Kidney (tissue), 14 donors: ENCODE data around the gene CCNC. TPM values are rescaled to one million over a fixed set of nuclear protein-coding genes. Genes with fewer than 3 reads are reported as not detected.

ENCODE experiments used
- DNase-seq, 5 donors: peaks; one replicate each; pipeline ENCODE4 v3.0.0-alpha.2; 2013 to 2020
- FAIRE-seq: peaks from 2 replicates; lab custom pipeline; 2012; peaks lifted over from hg19 to GRCh38; lab: Jason Lieb, UNC
- H3K27ac ChIP-seq, 2 donors: one replicate each; pipeline ENCODE4 v1.7.0; 2013; ENCODE audit warnings: low read depth in 2 of 2, low read length in 2 of 2, inconsistent platforms in 1 of 2
- H3K27me3 ChIP-seq: one replicate; pipeline ENCODE4 v1.7.1; 2013; ENCODE audit warnings: low read length, inconsistent platforms; ENCODE audit not compliant: control insufficient read depth, insufficient read depth
- H3K36me3 ChIP-seq, 3 donors: one replicate each; pipeline versions ENCODE4 v1.7.0 to v1.7.1; 2013; ENCODE audit warnings: low read length in 3 of 3, control low read depth in 1 of 3, inconsistent platforms in 1 of 3; ENCODE audit not compliant: insufficient read depth in 3 of 3, control insufficient read depth in 2 of 3
- H3K4me1 ChIP-seq, 3 donors: one replicate each; pipeline versions ENCODE4 v1.7.0 to v1.7.1; 2013; ENCODE audit warnings: low read length in 3 of 3, inconsistent platforms in 1 of 3, low read depth in 1 of 3; ENCODE audit not compliant: control insufficient read depth in 2 of 3, insufficient read depth in 2 of 3
- H3K4me3 ChIP-seq, 3 donors: one replicate each; pipeline versions ENCODE4 v1.7.0 to v1.8.1; 2013; ENCODE audit warnings: low read length in 3 of 3, control low read depth in 1 of 3, inconsistent platforms in 1 of 3
- H3K9ac ChIP-seq, 3 donors: one replicate each; pipeline versions ENCODE4 v1.7.0 to v1.7.1; 2013; ENCODE audit warnings: low read length in 3 of 3, control low read depth in 1 of 3, inconsistent platforms in 1 of 3
- H3K9me3 ChIP-seq, 3 donors: one replicate each; pipeline versions ENCODE4 v1.7.0 to v1.7.1; 2013; ENCODE audit warnings: low read length in 3 of 3, control low read depth in 1 of 3, inconsistent platforms in 1 of 3; ENCODE audit not compliant: control insufficient read depth in 2 of 3, insufficient read depth in 1 of 3
- intact Hi-C: fragments of 100-400 bp; cut with DNase I; formaldehyde crosslinking; loops from one replicate; pipeline ENCODE4 v1.11.1; 2022
- polyA plus RNA-seq: library from polyadenylated mRNA; stranded (reverse); fragments of 350-450 nt; fragmentation: Illumina TruSeq; extraction: RNeasy Lipid Tissue Mini Kit (QIAGEN cat#74804); gene quantifications from one replicate; pipeline ENCODE4 v1.2.3, GENCODE V29; 2014; ENCODE audit warnings: low read depth, low replicate concordance; ENCODE audit not compliant: insufficient read depth
- total RNA-seq: library from RNA; stranded (reverse); fragmentation: NEBNext Ultra II Directional; extraction: Animal tissue kit (Norgen Biotek cat#: 25700); gene quantifications from one replicate; pipeline ENCODE4 v1.2.1, GENCODE V29; 2021
- TF ChIP-seq, protein P1 (sequence below): IDR thresholded peaks from 3 replicates; pipeline ENCODE4 v1.5.1; 2012; ENCODE audit warnings: mild to moderate bottlenecking, moderate library complexity, borderline replicate concordance; ENCODE audit not compliant: insufficient read depth; ENCODE audit errors: extremely low read depth
- donor health status: control.
- donor health status: control.
- donor health status: control.
- donor health status: control.
- donor health status: control.
- donor health status: DM: yes; HTN: yes; CAD: no.
- donor health status: Normal renal cell carcinoma (clear cell type).

Gene CCNC
- total and polyA plus RNA-seq, 2 donors from 2014 or later: 51.4 to 55.9 TPM

DNA sequence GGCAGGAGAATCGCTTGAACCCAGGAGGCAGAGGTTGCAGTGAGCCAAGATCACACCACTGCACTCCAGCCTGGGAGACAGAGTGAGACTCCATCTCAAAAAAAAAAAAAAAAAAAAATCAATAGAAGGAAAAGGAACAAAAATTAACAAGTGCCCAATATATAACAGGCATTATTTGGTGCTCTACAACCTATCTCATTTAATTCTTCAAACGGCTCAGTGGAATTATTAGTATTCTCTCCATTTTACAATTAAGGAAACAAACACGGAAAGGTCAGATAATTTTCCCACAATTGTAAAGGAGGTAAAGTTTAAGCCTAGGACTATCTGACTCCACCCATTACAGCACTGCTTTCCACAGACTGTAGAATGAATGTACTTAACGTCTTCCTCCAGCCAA, 19.8 kb downstream of the CCNC start:
- TF ChIP-seq, protein P1, sequence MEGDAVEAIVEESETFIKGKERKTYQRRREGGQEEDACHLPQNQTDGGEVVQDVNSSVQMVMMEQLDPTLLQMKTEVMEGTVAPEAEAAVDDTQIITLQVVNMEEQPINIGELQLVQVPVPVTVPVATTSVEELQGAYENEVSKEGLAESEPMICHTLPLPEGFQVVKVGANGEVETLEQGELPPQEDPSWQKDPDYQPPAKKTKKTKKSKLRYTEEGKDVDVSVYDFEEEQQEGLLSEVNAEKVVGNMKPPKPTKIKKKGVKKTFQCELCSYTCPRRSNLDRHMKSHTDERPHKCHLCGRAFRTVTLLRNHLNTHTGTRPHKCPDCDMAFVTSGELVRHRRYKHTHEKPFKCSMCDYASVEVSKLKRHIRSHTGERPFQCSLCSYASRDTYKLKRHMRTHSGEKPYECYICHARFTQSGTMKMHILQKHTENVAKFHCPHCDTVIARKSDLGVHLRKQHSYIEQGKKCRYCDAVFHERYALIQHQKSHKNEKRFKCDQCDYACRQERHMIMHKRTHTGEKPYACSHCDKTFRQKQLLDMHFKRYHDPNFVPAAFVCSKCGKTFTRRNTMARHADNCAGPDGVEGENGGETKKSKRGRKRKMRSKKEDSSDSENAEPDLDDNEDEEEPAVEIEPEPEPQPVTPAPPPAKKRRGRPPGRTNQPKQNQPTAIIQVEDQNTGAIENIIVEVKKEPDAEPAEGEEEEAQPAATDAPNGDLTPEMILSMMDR: no peak
- no peak for FAIRE-seq
- intact Hi-C loops: no loop called here
- H3K4me3 ChIP-seq: no peak overlapping the region
- DNase-seq: no peak
- no peaks in the 10 kb centered on the region for H3K4me1 ChIP-seq
- no peaks in the 10 kb centered on the region for H3K27me3 ChIP-seq
- H3K9ac ChIP-seq: no peak overlapping the region
- H3K9me3 ChIP-seq: no peaks in the 10 kb centered on the region
- no peak overlapping the region for H3K27ac ChIP-seq
- peaks cover 7 to 30% (median 13%) of the 10 kb centered on the region in 3 donors for H3K36me3 ChIP-seq

- TF ChIP-seq, protein P1: no peak
Observed at GRCh38 chr6:99547526-99547925, 20.9 kb downstream of the CCNC start.

GRCh38 chr6:99545442-99545841, 23.0 kb downstream of the CCNC start:
- intact Hi-C loops: no loop called here
- DNase-seq: no peak
- H3K27ac ChIP-seq: no peak overlapping the region
- no peaks in the 10 kb centered on the region for H3K27me3 ChIP-seq
- no peaks in the 10 kb centered on the region for H3K4me1 ChIP-seq
- H3K9ac ChIP-seq: no peak overlapping the region
- no peaks in the 10 kb centered on the region for H3K9me3 ChIP-seq
- peaks cover 6 to 27% (median 15%) of the 10 kb centered on the region in 3 donors for H3K36me3 ChIP-seq
- FAIRE-seq: no peak
- H3K4me3 ChIP-seq: no peak overlapping the region
- TF ChIP-seq, protein P1: no peak

More at GRCh38 chr6:99547526-99547925, 20.9 kb downstream of the CCNC start:
- intact Hi-C loops: no loop called here
- H3K4me3 ChIP-seq: no peak overlapping the region
- H3K9me3 ChIP-seq: no peaks in the 10 kb centered on the region
- H3K27me3 ChIP-seq: no peaks in the 10 kb centered on the region
- H3K4me1 ChIP-seq: no peaks in the 10 kb centered on the region
- H3K27ac ChIP-seq: no peak overlapping the region
- H3K36me3 ChIP-seq: peaks cover 7 to 30% (median 13%) of the 10 kb centered on the region in 3 donors
- H3K9ac ChIP-seq: no peak overlapping the region
- DNase-seq (no peak), FAIRE-seq (no peak)

DNA sequence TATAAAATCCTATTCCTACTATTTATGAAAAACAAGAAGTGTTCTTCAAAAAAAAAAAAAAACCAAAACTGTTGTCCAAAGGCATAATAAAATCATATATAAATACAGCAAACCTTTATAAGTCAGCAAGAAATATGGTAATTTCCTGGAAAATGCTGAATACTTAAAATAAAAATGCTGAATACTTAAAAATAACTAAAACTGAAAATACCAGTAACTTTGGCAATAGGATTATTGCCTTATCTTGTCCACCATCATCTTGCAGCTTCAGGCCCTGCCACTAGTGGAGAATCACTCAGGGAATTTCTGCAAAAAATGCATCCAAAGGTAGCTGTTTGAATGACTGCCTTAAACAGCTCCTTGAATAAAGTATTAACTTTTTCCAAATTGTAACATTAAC, 24.5 kb downstream of the CCNC start:
- TF ChIP-seq, protein P1: no peak
- no peaks in the 10 kb centered on the region for H3K4me1 ChIP-seq
- no peak overlapping the region for H3K4me3 ChIP-seq
- no peak for DNase-seq
- H3K36me3 ChIP-seq: peaks cover 6 to 21% (median 12%) of the 10 kb centered on the region in 3 donors
- intact Hi-C loops: no loop called here
- no peaks in the 10 kb centered on the region for H3K9me3 ChIP-seq
- no peaks in the 10 kb centered on the region for H3K27me3 ChIP-seq
- H3K27ac ChIP-seq: no peak overlapping the region
- FAIRE-seq: no peak
- H3K9ac ChIP-seq: no peak overlapping the region
